ENCODE results near the gene CHRNA4. TPM values are rescaled to one million over a fixed set of nuclear protein-coding genes. Genes with fewer than 3 reads are reported as not detected.

Gene CHRNA4
- polyA plus RNA-seq, 1 of the 3 experiments (the other 2 are of a cell fraction) = not detected

DNA sequence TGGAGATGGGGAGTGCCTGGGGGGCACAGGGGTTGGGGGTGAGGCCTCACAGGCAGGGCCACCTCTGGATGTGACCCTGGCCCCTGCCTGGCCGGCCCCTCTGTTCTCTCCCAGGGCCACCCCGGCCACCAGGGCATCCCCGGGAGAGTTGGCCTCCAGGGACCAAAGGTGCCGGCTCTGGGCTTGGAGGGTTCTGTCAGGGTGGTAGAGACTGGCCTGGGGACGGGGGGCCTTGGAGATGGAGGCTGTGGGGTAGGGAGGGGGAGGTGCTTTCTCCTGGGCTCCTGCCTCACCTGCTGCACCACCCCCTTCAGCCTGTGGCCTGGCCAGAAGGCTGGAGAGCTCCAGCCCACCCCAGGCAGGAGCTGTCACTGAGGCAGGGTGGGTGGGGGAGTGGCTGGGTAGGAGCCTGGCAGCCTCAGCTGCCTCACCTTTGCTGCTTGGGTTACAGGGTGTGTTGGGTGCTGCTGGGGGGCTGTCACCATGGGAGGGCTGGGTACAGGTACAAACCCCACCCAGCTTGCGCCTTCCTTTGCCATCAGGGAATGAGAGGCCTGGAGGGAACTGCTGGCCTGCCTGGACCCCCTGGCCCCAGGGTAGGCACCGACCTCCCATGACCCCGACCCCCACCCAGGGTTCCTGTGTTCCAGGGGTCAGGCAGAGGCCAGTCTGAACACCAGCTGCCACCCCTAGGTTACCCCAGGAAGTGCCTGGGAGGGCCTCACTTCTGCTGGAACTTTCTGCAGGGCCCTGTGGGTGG lies 35.4 kb downstream of the CHRNA4 start (continued):
- TF ChIP-seq, protein P1, sequence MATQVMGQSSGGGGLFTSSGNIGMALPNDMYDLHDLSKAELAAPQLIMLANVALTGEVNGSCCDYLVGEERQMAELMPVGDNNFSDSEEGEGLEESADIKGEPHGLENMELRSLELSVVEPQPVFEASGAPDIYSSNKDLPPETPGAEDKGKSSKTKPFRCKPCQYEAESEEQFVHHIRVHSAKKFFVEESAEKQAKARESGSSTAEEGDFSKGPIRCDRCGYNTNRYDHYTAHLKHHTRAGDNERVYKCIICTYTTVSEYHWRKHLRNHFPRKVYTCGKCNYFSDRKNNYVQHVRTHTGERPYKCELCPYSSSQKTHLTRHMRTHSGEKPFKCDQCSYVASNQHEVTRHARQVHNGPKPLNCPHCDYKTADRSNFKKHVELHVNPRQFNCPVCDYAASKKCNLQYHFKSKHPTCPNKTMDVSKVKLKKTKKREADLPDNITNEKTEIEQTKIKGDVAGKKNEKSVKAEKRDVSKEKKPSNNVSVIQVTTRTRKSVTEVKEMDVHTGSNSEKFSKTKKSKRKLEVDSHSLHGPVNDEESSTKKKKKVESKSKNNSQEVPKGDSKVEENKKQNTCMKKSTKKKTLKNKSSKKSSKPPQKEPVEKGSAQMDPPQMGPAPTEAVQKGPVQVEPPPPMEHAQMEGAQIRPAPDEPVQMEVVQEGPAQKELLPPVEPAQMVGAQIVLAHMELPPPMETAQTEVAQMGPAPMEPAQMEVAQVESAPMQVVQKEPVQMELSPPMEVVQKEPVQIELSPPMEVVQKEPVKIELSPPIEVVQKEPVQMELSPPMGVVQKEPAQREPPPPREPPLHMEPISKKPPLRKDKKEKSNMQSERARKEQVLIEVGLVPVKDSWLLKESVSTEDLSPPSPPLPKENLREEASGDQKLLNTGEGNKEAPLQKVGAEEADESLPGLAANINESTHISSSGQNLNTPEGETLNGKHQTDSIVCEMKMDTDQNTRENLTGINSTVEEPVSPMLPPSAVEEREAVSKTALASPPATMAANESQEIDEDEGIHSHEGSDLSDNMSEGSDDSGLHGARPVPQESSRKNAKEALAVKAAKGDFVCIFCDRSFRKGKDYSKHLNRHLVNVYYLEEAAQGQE (IDR thresholded peaks at IDR 0.05; ENCODE audit: low read depth, low read length) = no peak
- TF ChIP-seq, protein P2, sequence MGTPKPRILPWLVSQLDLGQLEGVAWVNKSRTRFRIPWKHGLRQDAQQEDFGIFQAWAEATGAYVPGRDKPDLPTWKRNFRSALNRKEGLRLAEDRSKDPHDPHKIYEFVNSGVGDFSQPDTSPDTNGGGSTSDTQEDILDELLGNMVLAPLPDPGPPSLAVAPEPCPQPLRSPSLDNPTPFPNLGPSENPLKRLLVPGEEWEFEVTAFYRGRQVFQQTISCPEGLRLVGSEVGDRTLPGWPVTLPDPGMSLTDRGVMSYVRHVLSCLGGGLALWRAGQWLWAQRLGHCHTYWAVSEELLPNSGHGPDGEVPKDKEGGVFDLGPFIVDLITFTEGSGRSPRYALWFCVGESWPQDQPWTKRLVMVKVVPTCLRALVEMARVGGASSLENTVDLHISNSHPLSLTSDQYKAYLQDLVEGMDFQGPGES (IDR thresholded peaks at IDR 0.05; ENCODE audit: low read depth, low read length) = no peak

DNA sequence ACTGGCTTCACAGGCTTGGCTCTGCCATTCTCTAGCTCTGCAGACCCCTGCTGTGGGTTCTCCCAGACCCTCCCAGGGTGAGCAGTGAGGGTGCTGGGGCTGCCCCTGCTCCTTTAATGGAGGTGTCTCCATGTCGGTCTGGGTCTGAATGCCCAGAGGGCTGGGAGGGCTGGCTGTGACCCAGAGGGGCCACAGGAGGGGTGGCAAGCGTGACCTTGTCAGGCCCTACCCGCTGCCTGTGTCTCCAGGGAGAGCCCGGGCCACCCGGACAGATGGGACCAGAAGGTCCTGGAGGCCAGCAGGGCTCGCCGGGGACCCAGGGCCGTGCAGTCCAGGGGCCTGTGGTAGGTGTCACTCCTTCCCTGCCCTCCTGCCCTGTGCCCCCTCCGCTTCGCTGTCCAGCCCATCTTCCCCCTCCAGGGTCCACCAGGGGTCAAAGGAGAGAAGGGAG lies 36.1 kb downstream of the CHRNA4 start:
- Histone ChIP-seq H3K9me3 (no peaks in the 10 kb centered on the region), H4K20me1 (ENCODE audit: insufficient read depth) (no peaks in the 10 kb centered on the region), H3K79me2 (ENCODE audit: insufficient read depth) (no peaks in the 10 kb centered on the region), H3F3A (replicated peaks; ENCODE audit: insufficient read depth) (no peaks in the 10 kb centered on the region), H2AFZ (ENCODE audit: low read depth) (no peak overlapping the region), H3K27me3 (ENCODE audit: insufficient read depth) (no peaks in the 10 kb centered on the region; the same call in 1 of the 2 replicates), H3K9me2 (no peaks in the 10 kb centered on the region), H3K36me3 (replicated peaks in 1 of 2; ENCODE audit: control insufficient read depth in 1 of 2, insufficient read depth in 2 of 2, low read length in 1 of 2) (no peaks in the 10 kb centered on the region), H3K4me2 (no peak overlapping the region), H3K9ac (no peak overlapping the region), H3K4me3 (ENCODE audit: low read depth in 2 of 2, low read length in 1 of 2) (no peak overlapping the region), H3K27ac (ENCODE audit: low read depth in 2 of 2, low read length in 1 of 2) (no peak overlapping the region), H3K4me1 (ENCODE audit: control insufficient read depth in 1 of 2, insufficient read depth in 2 of 2, low read depth in 1 of 2, low read length in 1 of 2) (no peaks in the 10 kb centered on the region; a peak in 1 of 4 replicates)
- TF ChIP-seq, protein P3, sequence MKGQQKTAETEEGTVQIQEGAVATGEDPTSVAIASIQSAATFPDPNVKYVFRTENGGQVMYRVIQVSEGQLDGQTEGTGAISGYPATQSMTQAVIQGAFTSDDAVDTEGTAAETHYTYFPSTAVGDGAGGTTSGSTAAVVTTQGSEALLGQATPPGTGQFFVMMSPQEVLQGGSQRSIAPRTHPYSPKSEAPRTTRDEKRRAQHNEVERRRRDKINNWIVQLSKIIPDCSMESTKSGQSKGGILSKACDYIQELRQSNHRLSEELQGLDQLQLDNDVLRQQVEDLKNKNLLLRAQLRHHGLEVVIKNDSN (IDR thresholded peaks at IDR 0.05; ENCODE audit: borderline replicate concordance, low read depth) = no peak
- TF ChIP-seq, protein P2 (IDR thresholded peaks at IDR 0.05; ENCODE audit: low read depth, low read length) = no peak
- TF ChIP-seq SMC3 (IDR thresholded peaks at IDR 0.05; ENCODE audit: low read depth, low read length) = no peak
- 40% methylated on average over 1 of the region's 10 CpGs for WGBS (ENCODE audit: low lambda C conversion rate)
- POLR2A ChIA-PET = no interaction called here
- no peak for DNase-seq
- CTCF ChIA-PET = interaction anchor here (1.5 to 4.0 kb wide), 2 partner anchors 16 to 57 kb away, joined by 8 to 19 read pairs; no protein-coding TSS in a partner anchor

Measured in SK-N-SH (cell line).